ENCODE data around the gene MED29.
A peak's percentile ranks its signal among the peaks of the same experiment; 100 is the strongest.

Gene MED29

GRCh38 chr19:39433480-39434079 lies 42.4 kb downstream of the MED29 start:
- DNase-seq = no peak

- no peak for DNase-seq
Measured at GRCh38 chr19:39434123-39435076, 43.2 kb downstream of the MED29 start.

GRCh38 chr19:39435499-39436349 lies 44.5 kb downstream of the MED29 start, which contains the start of gene RPS16:
Gene RPS16 (minus strand): TSS chr19:39435949. CDS start chr19:39435895, 54 bp downstream.
- DNase-seq = peak; percentile 93

GRCh38 chr19:39436350-39436716 lies 45.2 kb downstream of the MED29 start:
- no peak for DNase-seq

- no peak for DNase-seq
Measured at GRCh38 chr19:39438270-39438934, 47.2 kb downstream of the MED29 start.

- no peak for DNase-seq
Measured at GRCh38 chr19:39444598-39445195, 53.5 kb downstream of the MED29 start.

- DNase-seq = peak; percentile 93
Measured at GRCh38 chr19:39445196-39446111, 54.3 kb downstream of the MED29 start, which contains the start of gene SUPT5H. Gene SUPT5H (plus strand): TSS chr19:39445582. CDS start chr19:39445891, 309 bp downstream.

- no peak for DNase-seq
Measured at GRCh38 chr19:39446365-39447084, 55.3 kb downstream of the MED29 start.

GRCh38 chr19:39448271-39448670 lies 57.1 kb downstream of the MED29 start:
- DNase-seq = no peak

- no peak for DNase-seq
Measured at GRCh38 chr19:39449116-39449797, 58.1 kb downstream of the MED29 start.

All from DMS 273 treated with DMSO at 0.1 percent for 48 hours (cell line).